Chondrocyte (in vitro differentiated cells): ENCODE data around the gene SASH1. TPM values are rescaled to one million over a fixed set of nuclear protein-coding genes. Genes with fewer than 3 reads are reported as not detected.

Experiments used
- DNase-seq: peaks from one replicate; pipeline ENCODE4 v3.0.0; 2021; ENCODE audit warnings: mixed read lengths, low spot score
- H3K27ac Mint-ChIP-seq: one replicate; pipeline ENCODE4 v1.8.0; 2021; ENCODE audit warnings: mild to moderate bottlenecking, moderate library complexity, mixed read lengths; ENCODE audit not compliant: unreplicated experiment
- H3K27me3 Mint-ChIP-seq: 2 replicates; pipeline ENCODE4 v1.8.0; 2021; ENCODE audit warnings: low read depth, mixed read lengths
- H3K36me3 Mint-ChIP-seq: 2 replicates; pipeline ENCODE4 v1.8.0; 2021; ENCODE audit warnings: low read depth, mixed read lengths
- H3K4me1 Mint-ChIP-seq: 2 replicates; pipeline ENCODE4 v1.8.0; 2021; ENCODE audit warnings: low read depth, mild to moderate bottlenecking, mixed read lengths
- H3K4me3 Mint-ChIP-seq: one replicate; pipeline ENCODE4 v1.8.0; 2021; ENCODE audit warnings: mild to moderate bottlenecking, moderate library complexity, mixed read lengths; ENCODE audit not compliant: unreplicated experiment
- H3K9me3 Mint-ChIP-seq: 2 replicates; pipeline ENCODE4 v1.8.0; 2021; ENCODE audit warnings: low read depth, mixed read lengths
- CTCF ChIP-seq: fragments of 200-600 bp; sonication (generic); IDR thresholded peaks from 2 replicates; pipeline ENCODE4 v1.5.0; 2021; ENCODE audit warnings: antibody characterized with exemption, mild to moderate bottlenecking, moderate library complexity
- total RNA-seq: library from RNA; stranded (reverse); gene quantifications from 3 replicates; pipeline ENCODE4 v1.2.1, GENCODE V29; 2021

SASH1 gene
- total RNA-seq, 1 donor from 2014 or later: 82.9 TPM

DNA sequence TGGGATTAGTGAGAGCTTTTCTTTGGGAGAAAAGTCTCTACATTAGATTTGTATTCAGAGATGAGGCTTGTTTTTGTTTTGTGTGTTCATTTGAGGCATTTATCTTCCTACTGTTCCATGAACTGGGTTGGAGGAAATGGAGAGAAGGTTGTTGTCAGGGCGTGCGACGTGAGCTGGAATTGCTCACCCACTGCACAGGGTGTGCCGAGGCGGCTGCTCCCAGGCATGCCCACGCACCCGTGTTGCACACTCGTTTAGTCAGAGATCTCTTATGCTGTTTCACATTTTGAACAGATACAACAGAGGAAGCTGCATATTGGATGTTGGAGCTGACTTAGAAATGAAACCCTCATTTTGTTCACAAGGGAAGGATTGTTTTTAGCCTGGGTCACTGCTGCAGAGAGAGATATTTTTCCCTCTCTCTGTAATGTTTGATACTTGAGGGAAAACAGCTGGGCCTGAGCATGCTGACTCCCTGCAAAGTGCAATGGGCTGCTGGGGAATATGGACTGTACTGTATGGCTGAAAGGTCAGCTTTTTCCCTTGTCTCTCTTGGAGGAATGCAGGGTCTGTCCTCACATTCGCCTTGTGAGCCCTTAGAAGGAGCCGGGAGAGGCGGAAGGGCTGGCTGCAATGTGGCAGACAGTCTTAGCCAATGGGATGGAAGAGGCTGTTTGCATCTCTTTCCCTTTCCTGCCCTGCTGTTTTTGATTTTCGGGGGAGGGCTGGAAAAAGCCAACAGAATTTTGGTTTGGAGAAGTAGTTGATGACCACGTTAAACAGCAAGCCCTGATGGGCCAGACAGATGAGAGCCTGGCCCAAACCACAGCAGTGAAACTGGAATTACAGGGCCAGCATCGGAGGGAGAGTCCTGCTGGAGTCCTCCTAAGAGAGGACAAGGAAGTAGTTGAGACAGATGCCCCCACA is 170.8 kb downstream of the SASH1 start:
- H3K27me3 Mint-ChIP-seq: no peaks in the 10 kb centered on the region
- no peaks in the 10 kb centered on the region for H3K9me3 Mint-ChIP-seq

DNA sequence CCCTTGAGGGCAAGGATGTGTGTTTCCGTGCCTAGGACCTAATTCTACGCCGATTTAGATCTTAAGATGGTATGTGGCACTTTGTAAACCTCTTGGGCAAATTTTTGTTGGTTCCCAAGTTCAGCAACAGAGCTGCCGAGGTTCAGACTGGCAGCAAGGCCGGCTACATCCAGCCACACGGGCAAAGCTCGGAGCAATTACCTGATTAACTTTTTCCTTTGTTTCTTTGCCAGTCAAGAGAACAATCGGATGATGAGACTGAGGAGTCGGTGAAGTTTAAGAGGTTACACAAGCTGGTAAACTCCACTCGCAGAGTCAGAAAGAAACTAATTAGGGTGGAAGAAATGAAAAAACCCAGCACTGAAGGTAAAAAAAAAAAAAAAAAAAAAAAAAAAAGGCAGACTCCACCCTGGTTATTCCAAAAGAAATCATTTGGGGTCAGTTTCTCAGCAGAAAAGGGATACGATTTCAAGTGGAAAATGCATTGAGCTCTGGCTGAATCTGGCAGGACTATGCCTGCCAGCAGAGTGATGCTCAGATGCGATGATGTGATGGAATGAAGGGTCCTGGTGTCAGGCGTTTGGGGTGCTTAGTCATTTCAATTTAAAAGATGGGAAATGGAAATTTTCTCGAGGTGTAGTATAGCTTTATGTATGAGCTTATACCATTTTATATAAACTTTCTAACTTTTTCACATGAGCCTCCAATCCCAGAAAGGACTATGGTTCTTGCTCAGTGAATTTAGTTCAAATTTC is 171.6 kb downstream of the SASH1 start:
- no peak for TF ChIP-seq CTCF
- Mint-ChIP-seq H3K27ac (peak overlapping the region; percentile 91), H3K9me3 (no peaks in the 10 kb centered on the region), H3K4me3 (peak overlapping the region; percentile 59), H3K36me3 (peaks cover 20% of the 10 kb centered on the region), H3K4me1 (peaks cover 56% of the 10 kb centered on the region), H3K27me3 (no peaks in the 10 kb centered on the region)
- no peak for DNase-seq

More for the DNA sequence above, 170.8 kb downstream of the SASH1 start:
- Mint-ChIP-seq H3K4me1 (peaks cover 59% of the 10 kb centered on the region), H3K4me3 (peak overlapping the region; percentile 59), H3K27ac (peak overlapping the region; percentile 91), H3K36me3 (peaks cover 19% of the 10 kb centered on the region)
- TF ChIP-seq CTCF: no peak
- no peak for DNase-seq

- DNase-seq: no peak
- Mint-ChIP-seq H3K4me1 (peaks cover 51% of the 10 kb centered on the region), H3K27me3 (no peaks in the 10 kb centered on the region), H3K4me3 (no peak overlapping the region), H3K36me3 (peaks cover 29% of the 10 kb centered on the region), H3K27ac (no peak overlapping the region), H3K9me3 (no peaks in the 10 kb centered on the region)
- no peak for TF ChIP-seq CTCF
Measured at GRCh38 chr6:148516217-148516616, 173.6 kb downstream of the SASH1 start.

DNA sequence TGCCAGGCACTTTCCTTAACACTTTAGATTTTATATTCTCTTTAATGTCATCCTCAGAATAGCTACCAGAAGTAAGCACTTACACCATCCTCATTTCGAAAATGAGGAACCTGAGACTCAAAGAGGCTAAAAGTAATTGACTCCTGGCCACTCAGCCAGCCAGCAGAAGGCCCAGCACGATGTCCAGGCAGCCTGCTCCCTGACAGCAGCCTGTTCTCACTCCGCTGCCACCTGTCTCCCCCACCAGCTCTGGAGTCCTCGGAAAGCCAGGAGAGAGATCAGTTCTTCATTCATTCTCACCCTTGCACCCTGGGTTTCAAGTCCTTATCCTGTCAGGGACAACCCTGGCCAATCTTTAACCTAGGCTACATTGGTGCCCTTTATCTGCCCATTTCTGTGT is 174.0 kb downstream of the SASH1 start:
- H3K4me1 Mint-ChIP-seq: peaks cover 52% of the 10 kb centered on the region

More for the DNA sequence above, 174.0 kb downstream of the SASH1 start:
- Mint-ChIP-seq H3K36me3 (peaks cover 29% of the 10 kb centered on the region), H3K4me3 (no peak overlapping the region), H3K27ac (no peak overlapping the region), H3K27me3 (no peaks in the 10 kb centered on the region), H3K9me3 (no peaks in the 10 kb centered on the region)
- no peak for DNase-seq
- TF ChIP-seq CTCF: no peak
